Psoas muscle (tissue), 8 donors: ENCODE data around the gene LIG3. TPM values are rescaled to one million over a fixed set of nuclear protein-coding genes. Genes with fewer than 3 reads are reported as not detected.
"Not testable (repeated sequence)": the region's sequence is repeated elsewhere in the genome, so short reads cannot be mapped to it uniquely, and the experiment has no call there.

Experiments used
- ATAC-seq, 4 donors: fragments of 200-7000 bp; cut with Tn5 transposase; one replicate each; pipeline ENCODE4 v1.9.1; 2020; ENCODE audit warnings: moderate library complexity in 3 of 4, mild to moderate bottlenecking in 2 of 4
- DNase-seq, 2 donors: peaks; one replicate each; pipeline ENCODE4 v3.0.0-alpha.2; 2020
- H3K27ac ChIP-seq: fragments of 200-600 bp; one replicate; pipeline ENCODE4 v1.8.0; 2022
- H3K27me3 ChIP-seq, 3 donors: fragments of 200-600 bp in 1 of 3; one replicate each; pipeline versions ENCODE4 v1.6.1 to v1.8.0; 2013 to 2022; ENCODE audit warnings: low read length in 2 of 3, mild to moderate bottlenecking in 2 of 3, moderate library complexity in 1 of 3; ENCODE audit not compliant: insufficient read depth in 3 of 3
- H3K36me3 ChIP-seq, 2 donors: fragments of 200-600 bp in 1 of 2; one replicate each; pipeline versions ENCODE4 v1.6.1 to v1.8.0; 2013 to 2022; ENCODE audit warnings: low read depth in 1 of 2, mild to moderate bottlenecking in 1 of 2, moderate library complexity in 1 of 2; ENCODE audit not compliant: insufficient read depth in 1 of 2
- H3K4me1 ChIP-seq: fragments of 200-600 bp; one replicate; pipeline ENCODE4 v1.8.0; 2022
- H3K4me3 ChIP-seq: fragments of 200-600 bp; one replicate; pipeline ENCODE4 v1.8.0; 2022; ENCODE audit warnings: mild to moderate bottlenecking
- H3K9me3 ChIP-seq: fragments of 200-600 bp; one replicate; pipeline ENCODE4 v1.8.0; 2022
- CTCF ChIP-seq: fragments of 200-600 bp; IDR thresholded peaks from one replicate; pipeline ENCODE4 v1.8.0; 2022; ENCODE audit warnings: antibody characterized with exemption
- WGBS, 3 donors: extraction: QIAGEN DNeasy Blood & Tissue Kit; methylation state at CpG; one replicate each; pipeline versions ENCODE4 v1.1.6 to v1.1.7; 2013; 5-methylcytosine and 5-hydroxymethylcytosine counted together
- intact Hi-C, 2 donors: fragments of 100-400 bp; cut with DNase I; formaldehyde crosslinking; loops; one replicate each; pipeline versions ENCODE4 v1.11.0 to v1.14.2; 2022
- polyA plus RNA-seq, 3 donors: library from polyadenylated mRNA; stranded (reverse); fragments of 200-250 nt; gene quantifications; one replicate each; pipeline ENCODE4 v1.2.3, GENCODE V29; 2013
- total RNA-seq, 4 donors: library from RNA; stranded (reverse); fragmentation: NEBNext Ultra II Directional in 2 of 4; extraction: Animal tissue kit (Norgen Biotek cat#: 25700) in 2 of 4; gene quantifications; one replicate each; pipeline versions ENCODE4 v1.2.1 to v1.2.4, GENCODE V29; 2021 to 2023
- donor health status: healthy with polysubstance abuse.
- donor health status: DM: no; HTN: no; CAD: no; lungs with moderate emphysema.
- donor health status: Bipolar disorder and iron deficiency.
- donor health status: healthy.
- donor health status: DM: yes; HTN: yes; CAD: no.
- donor health status: DM: no; HTN: no; CAD: no.
- donor health status: DM: no; HTN: no; CAD: no.
- donor health status: DM: yes; HTN: yes; CAD: no.

Gene LIG3
- total and polyA plus RNA-seq, 7 donors, result 11.5 to 28.2 (median 23.5) TPM

DNA sequence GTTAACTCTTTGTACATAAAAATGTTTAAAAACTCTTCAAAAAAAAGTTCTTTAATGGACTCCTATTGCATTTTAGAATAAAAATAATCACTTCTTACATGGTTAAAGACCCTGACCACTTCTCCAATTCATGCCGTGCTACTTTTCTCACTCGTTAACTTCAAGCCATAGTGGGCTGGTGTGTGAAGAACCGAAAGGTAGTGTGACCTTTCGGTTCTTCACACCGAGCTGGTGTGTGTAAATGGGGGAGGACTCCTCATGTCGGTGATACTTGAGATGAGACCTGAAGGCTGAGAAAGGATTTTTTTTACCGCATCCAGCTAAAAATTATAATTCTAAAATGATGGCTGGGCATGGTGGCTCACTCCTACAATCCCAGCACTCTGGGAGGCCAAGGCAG, 61.1 kb downstream of the LIG3 start:
- TF ChIP-seq CTCF, result no peak
- no peak for DNase-seq
- ATAC-seq, result no peak
- Histone ChIP-seq H3K27ac (no peak overlapping the region), H3K9me3 (no peaks in the 10 kb centered on the region), H3K27me3 (no peaks in the 10 kb centered on the region), H3K36me3 (peaks cover 0 to 3% of the 10 kb centered on the region in 2 donors), H3K4me1 (peaks cover 2% of the 10 kb centered on the region), H3K4me3 (no peak overlapping the region)
- 93 to 95% (median 94%) methylated on average over 7 of the region's 7 CpGs for WGBS, 3 donors
- intact Hi-C loops, result no loop called here

DNA sequence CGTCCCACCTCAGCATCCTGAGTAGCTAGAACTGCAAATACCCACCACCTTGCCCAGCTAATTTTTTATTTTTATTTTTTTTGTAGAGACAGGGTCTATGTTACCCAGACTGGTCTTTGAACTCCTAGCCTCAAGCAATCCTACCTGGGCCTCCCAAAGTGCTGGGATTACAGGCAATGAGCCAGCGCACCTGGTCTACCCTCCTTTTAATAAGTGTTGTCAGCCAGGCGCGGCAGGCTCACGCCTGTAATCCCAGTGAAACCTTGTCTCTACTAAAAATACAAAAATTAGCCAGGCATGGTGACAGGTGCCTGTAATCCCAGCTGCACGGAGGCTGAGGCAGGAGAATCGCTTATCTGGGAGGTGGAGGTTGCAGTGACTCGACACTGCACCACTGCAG, 63.9 kb downstream of the LIG3 start:
- WGBS, 3 donors, result 79 to 82% (median 79%) methylated on average over 8 of the region's 8 CpGs
- peaks cover 5% of the 10 kb centered on the region for H3K4me1 ChIP-seq
- H3K9me3 ChIP-seq, result no peaks in the 10 kb centered on the region
- H3K4me3 ChIP-seq, result no peak overlapping the region
- no peak for DNase-seq
- TF ChIP-seq CTCF, result no peak
- ATAC-seq, result peak in 1 of 4 donors; percentile 9
- no peak overlapping the region for H3K27ac ChIP-seq
- no peaks in the 10 kb centered on the region for H3K27me3 ChIP-seq
- peaks cover 0 to 3% of the 10 kb centered on the region in 2 donors for H3K36me3 ChIP-seq
- intact Hi-C loops, result no loop called here

GRCh38 chr17:35045458-35045979, 65.2 kb downstream of the LIG3 start:
- DNase-seq, ATAC-seq, intact Hi-C loops, H3K27ac ChIP-seq, H3K36me3 ChIP-seq, H3K4me3 ChIP-seq, H3K9me3 ChIP-seq, H3K27me3 ChIP-seq, H3K4me1 ChIP-seq: not testable (repeated sequence)
- 95 to 96% (median 96%) methylated on average over 13 of the region's 13 CpGs for WGBS, 3 donors

DNA sequence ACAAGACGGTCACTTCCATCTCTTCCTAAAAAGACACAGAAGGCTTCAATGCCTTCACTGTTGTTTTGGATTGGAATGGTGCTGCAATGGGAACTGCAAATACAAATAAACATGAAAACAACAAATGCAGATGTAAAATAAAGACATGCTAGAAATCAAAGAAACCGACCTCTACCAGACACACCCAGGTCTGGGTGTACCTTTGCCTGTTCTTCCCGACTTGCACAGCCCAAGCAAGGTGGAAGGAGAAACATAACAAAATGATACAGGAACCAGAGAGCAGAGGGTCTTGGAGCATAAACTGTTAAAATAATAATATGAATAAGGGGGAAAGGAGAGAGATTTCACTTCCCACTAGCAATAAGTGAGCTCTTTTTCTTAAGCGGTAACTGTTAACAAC, 65.9 kb downstream of the LIG3 start:
- Histone ChIP-seq H3K4me1 (peaks cover 5% of the 10 kb centered on the region), H3K36me3 (peaks cover 0 to 3% of the 10 kb centered on the region in 2 donors), H3K9me3 (no peaks in the 10 kb centered on the region), H3K4me3 (no peak overlapping the region), H3K27ac (no peak overlapping the region), H3K27me3 (no peaks in the 10 kb centered on the region)
- no peak for ATAC-seq
- intact Hi-C loops, result no loop called here
- WGBS, 3 donors, result 72 to 76% (median 72%) methylated on average over 4 of the region's 4 CpGs
- TF ChIP-seq CTCF, result no peak
- no peak for DNase-seq

DNA sequence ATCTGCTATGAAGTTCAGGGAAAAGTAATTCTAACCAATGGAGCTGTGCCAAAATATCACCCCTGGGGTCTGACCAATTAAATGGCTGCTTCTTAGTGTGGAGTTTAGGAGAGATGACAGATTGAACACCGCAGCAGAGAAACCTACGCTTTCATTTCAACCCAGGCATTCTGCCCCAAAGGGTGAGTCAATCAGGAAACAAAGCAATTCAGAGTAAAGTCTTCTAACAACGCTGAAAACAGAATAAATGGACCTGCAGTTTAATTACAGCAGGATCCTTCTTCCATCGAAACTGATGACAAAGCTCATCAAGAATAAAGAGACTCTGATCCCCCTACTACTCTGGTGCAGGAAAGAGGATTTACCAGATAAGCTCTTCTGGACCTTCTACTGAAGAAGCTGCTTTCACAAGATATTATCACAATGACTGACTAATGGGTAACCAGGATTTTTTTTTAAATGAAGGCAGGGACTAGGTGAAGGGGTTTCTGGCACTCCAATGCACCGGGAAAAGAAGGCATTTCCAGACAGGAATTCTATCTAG, 66.5 kb downstream of the LIG3 start:
- TF ChIP-seq CTCF, result no peak
- Histone ChIP-seq H3K4me1 (peaks cover 11% of the 10 kb centered on the region), H3K9me3 (no peaks in the 10 kb centered on the region), H3K27ac (no peak overlapping the region), H3K27me3 (no peaks in the 10 kb centered on the region), H3K4me3 (no peak overlapping the region), H3K36me3 (peaks cover 0 to 3% of the 10 kb centered on the region in 2 donors)
- ATAC-seq (no peak), DNase-seq (no peak)
- WGBS, 3 donors, result 50 to 57% (median 53%) methylated on average over 5 of the region's 5 CpGs
- intact Hi-C loops, result no loop called here
